HepG2 (cell line): ENCODE results near the gene ZFYVE21. TPM values are rescaled to one million over a fixed set of nuclear protein-coding genes. Genes with fewer than 3 reads are reported as not detected.

Source experiments
- ATAC-seq: fragments of 200-7000 bp; cut with Tn5 transposase; 3 replicates; pipeline ENCODE4 v1.9.1; 2020; ENCODE audit warnings: mild to moderate bottlenecking, moderate library complexity
- BruUV-seq: library from RNA; stranded (reverse); fragments of 400-500 nt; replicated peaks from 2 replicates; lab custom pipeline; 2021; lab: Mats Ljungman, UMichigan
- CTCF ChIA-PET: fragments of 300-600 bp; formaldehyde crosslinking; extraction: SDS; loops from one replicate; lab custom pipeline; 2021; ENCODE audit warnings: low total read pairs, inconsistent platforms, low intra/inter-chr PET ratio; lab: Yijun Ruan, JAX
- POLR2A ChIA-PET: fragments of 350-600 bp; sonication (Branson Sonifier 250); formaldehyde crosslinking; loops from one replicate; lab custom pipeline; 2020; ENCODE audit warnings: antibody characterized with exemption, inconsistent platforms; lab: Yijun Ruan, JAX
- DNase-seq: peaks from one replicate; pipeline ENCODE4 v3.0.0-alpha.2; 2015; ENCODE audit warnings: low spot score
- FAIRE-seq: peaks from 3 replicates; lab custom pipeline; 2011; peaks lifted over from hg19 to GRCh38; lab: Jason Lieb, UNC
- H2AFZ ChIP-seq: one replicate; pipeline ENCODE4 v1.6.1; 2011; ENCODE audit warnings: low read length, inconsistent platforms
- H3K27ac ChIP-seq: fragments of 300-600 bp; 3 replicates; pipeline ENCODE4 v1.8.0; 2011; ENCODE audit warnings: mixed run types, mild to moderate bottlenecking, mixed read lengths, low read length, inconsistent platforms; ENCODE audit not compliant: insufficient read depth; ENCODE audit errors: extremely low read length
- H3K27me3 ChIP-seq, 2 experiments: fragments of 200-600 bp in 1 of 2; 2 replicates in 1 of 2; 3 replicates in 1 of 2; pipeline versions ENCODE4 v1.6.0 to v1.8.0; 2011; ENCODE audit warnings: low read length in 2 of 2, mild to moderate bottlenecking in 2 of 2, moderate library complexity in 2 of 2, inconsistent platforms in 1 of 2; ENCODE audit not compliant: insufficient read depth in 2 of 2, control insufficient read depth in 1 of 2
- H3K36me3 ChIP-seq, 2 experiments: fragments of 200-600 bp in 1 of 2; replicated peaks in 1 of 2; 2 replicates in 1 of 2; 3 replicates in 1 of 2; pipeline versions ENCODE4 v1.5.1 to v1.8.0; 2011; ENCODE audit warnings: low read length in 2 of 2, inconsistent platforms in 1 of 2; ENCODE audit not compliant: insufficient read depth in 2 of 2, control insufficient read depth in 1 of 2
- H3K4me1 ChIP-seq: 2 replicates; pipeline ENCODE4 v1.5.1; 2012; ENCODE audit warnings: low read length, inconsistent platforms; ENCODE audit not compliant: insufficient read depth
- H3K4me2 ChIP-seq: 2 replicates; pipeline ENCODE4 v1.6.0; 2011; ENCODE audit warnings: low read depth, low read length, inconsistent platforms
- H3K4me3 ChIP-seq, 3 experiments: fragments of 200-600 bp in 1 of 3; sonication (generic), shearing (Covaris generic) in 1 of 3; replicated peaks in 1 of 3; 2 replicates each; pipeline ENCODE4 v1.5.1; 2011 to 2016; ENCODE audit warnings: low read length in 3 of 3, inconsistent platforms in 2 of 3, low read depth in 2 of 3, mild to moderate bottlenecking in 2 of 3, control low read depth in 1 of 3, mixed read lengths in 1 of 3; ENCODE audit not compliant: insufficient read depth in 1 of 3
- H3K79me2 ChIP-seq: one replicate; pipeline ENCODE4 v1.6.1; 2011; ENCODE audit warnings: low read length, inconsistent platforms; ENCODE audit not compliant: insufficient read depth
- H3K9ac ChIP-seq: 2 replicates; pipeline ENCODE4 v1.6.0; 2011; ENCODE audit warnings: mild to moderate bottlenecking, low read depth, low read length, inconsistent platforms; ENCODE audit not compliant: insufficient read depth
- H3K9me3 ChIP-seq: 2 replicates; pipeline ENCODE4 v1.5.1; 2012; ENCODE audit warnings: mild to moderate bottlenecking, low read length
- H4K20me1 ChIP-seq: 2 replicates; pipeline ENCODE4 v1.6.0; 2011; ENCODE audit warnings: inconsistent platforms, mild to moderate bottlenecking, low read length, moderate library complexity; ENCODE audit not compliant: insufficient read depth
- CENPBD1 ChIP-seq: sonication (generic); formaldehyde crosslinking; IDR thresholded peaks from 2 replicates; pipeline ENCODE4 v1.8.0; 2022; ENCODE audit warnings: missing genetic modification reagents, low read depth, mild to moderate bottlenecking, borderline replicate concordance
- KLF13 ChIP-seq: sonication (generic); formaldehyde crosslinking; IDR thresholded peaks from 2 replicates; pipeline ENCODE4 v1.4.0; 2020; ENCODE audit warnings: mild to moderate bottlenecking, missing genetic modification reagents
- MAX ChIP-seq: IDR thresholded peaks from 2 replicates; pipeline ENCODE4 v1.6.1; 2012; ENCODE audit warnings: inconsistent platforms
- NCOR1 ChIP-seq: fragments of 200-600 bp; sonication (generic); IDR thresholded peaks from 2 replicates; pipeline ENCODE4 v1.7.0; 2017; ENCODE audit warnings: antibody characterized with exemption, low read length, borderline replicate concordance
- SIN3B ChIP-seq: fragments of 150-350 bp; IDR thresholded peaks from 2 replicates; pipeline ENCODE4 v1.6.1; 2014; ENCODE audit warnings: low read length
- TCF7 ChIP-seq: sonication (generic); IDR thresholded peaks from 2 replicates; pipeline ENCODE4 v1.6.1; 2016; ENCODE audit warnings: antibody characterized with exemption, low read depth
- THRA ChIP-seq: sonication (generic); formaldehyde crosslinking; IDR thresholded peaks from 2 replicates; pipeline ENCODE4 v1.4.0; 2020; ENCODE audit warnings: missing genetic modification reagents, borderline replicate concordance
- ZBTB7B ChIP-seq: sonication (generic); formaldehyde crosslinking; IDR thresholded peaks from 2 replicates; pipeline ENCODE4 v1.4.0; 2020; ENCODE audit warnings: missing genetic modification reagents
- ZNF121 ChIP-seq: sonication (generic); formaldehyde crosslinking; IDR thresholded peaks from 2 replicates; pipeline ENCODE4 v1.5.0; 2020; ENCODE audit warnings: mild to moderate bottlenecking, missing genetic modification reagents
- ZNF446 ChIP-seq: sonication (generic); formaldehyde crosslinking; IDR thresholded peaks from 2 replicates; pipeline ENCODE4 v1.5.0; 2020; ENCODE audit warnings: mild to moderate bottlenecking, missing genetic modification reagents
- ZNF556 ChIP-seq: sonication (generic); formaldehyde crosslinking; IDR thresholded peaks from 2 replicates; pipeline ENCODE4 v1.4.0; 2020; ENCODE audit warnings: mild to moderate bottlenecking, missing genetic modification reagents, borderline replicate concordance
- ZNF775 ChIP-seq: sonication (generic); formaldehyde crosslinking; IDR thresholded peaks from 2 replicates; pipeline ENCODE4 v1.4.0; 2020; ENCODE audit warnings: missing genetic modification reagents, mild to moderate bottlenecking, moderate library complexity, borderline replicate concordance
- ZNF83 ChIP-seq: sonication (generic); formaldehyde crosslinking; IDR thresholded peaks from 2 replicates; pipeline ENCODE4 v1.4.0; 2020; ENCODE audit warnings: missing genetic modification reagents, mild to moderate bottlenecking, borderline replicate concordance
- ZZZ3 ChIP-seq: sonication (generic); formaldehyde crosslinking; IDR thresholded peaks from 2 replicates; pipeline ENCODE4 v1.4.0; 2020; ENCODE audit warnings: missing genetic modification reagents, mild to moderate bottlenecking, borderline replicate concordance
- WGBS: methylation state at CpG from one replicate; pipeline ENCODE4 v1.1.6; 2017; ENCODE audit warnings: low lambda C conversion rate; 5-methylcytosine and 5-hydroxymethylcytosine counted together
- in situ Hi-C: cut with HindIII; loops from 2 replicates; pipeline ENCODE4 v1.10.0; 2017; ENCODE audit warnings: low pct_unique_long_range_greater_than_20kb; ENCODE audit not compliant: extremely low pct_ligation_motif_present
- intact Hi-C: fragments of 100-400 bp; cut with micrococcal nuclease; formaldehyde crosslinking; loops from one replicate; pipeline ENCODE4 v1.10.0; 2022; ENCODE audit not compliant: unreplicated experiment
- polyA plus RNA-seq, 8 experiments: library from polyadenylated mRNA; depleted of rRNA in 3 of 8; stranded (reverse) in 7 of 8; unstranded in 1 of 8; fragments of >200 nt; fragmentation: Illumina TruSeq in 4 of 8; extraction: Trizol in 4 of 8; gene quantifications; 2 replicates each; pipeline versions ENCODE4 v1.2.1 to v1.2.3, GENCODE V29; 2011 to 2016; ENCODE audit warnings: low read depth in 4 of 8, missing spikeins in 1 of 8, mixed read lengths in 1 of 8; ENCODE audit not compliant: insufficient read depth in 1 of 8
- total RNA-seq, 5 experiments: library from RNA; depleted of rRNA; stranded (reverse); fragments of >200 nt; fragmentation: Illumina TruSeq; extraction: Trizol; gene quantifications; 2 replicates each; pipeline ENCODE4 v1.2.3, GENCODE V29; 2016; ENCODE audit warnings: low read depth in 1 of 5
- TF ChIP-seq, protein P1 (sequence below): sonication (generic); formaldehyde crosslinking; IDR thresholded peaks from 2 replicates; pipeline ENCODE4 v1.8.0; 2022; ENCODE audit warnings: low read depth, missing genetic modification reagents

The ZFYVE21 gene
- total and polyA plus RNA-seq, 2 of the 13 experiments (the other 11 are each of a cell fraction or from before 2014, with no cell fraction given), result 34.3 to 34.4 TPM

- Histone ChIP-seq H4K20me1 (no peaks in the 10 kb centered on the region), H3K36me3 (peaks cover 17 to 46% of the 10 kb centered on the region in 2 experiments), H2AFZ (no peak overlapping the region), H3K9me3 (no peaks in the 10 kb centered on the region), H3K79me2 (peaks cover 20% of the 10 kb centered on the region), H3K4me2 (no peak overlapping the region), H3K4me1 (no peaks in the 10 kb centered on the region), H3K27ac (no peak overlapping the region), H3K9ac (no peak overlapping the region), H3K27me3 (no peaks in the 10 kb centered on the region), H3K4me3 (no peak overlapping the region)
- no peak for ATAC-seq
- 96% methylated on average over 7 of the region's 19 CpGs for WGBS
- no peak for FAIRE-seq
- intact Hi-C loops, result no loop called here
- BruUV-seq, result no TSS peak
- DNase-seq, result no peak
- POLR2A ChIA-PET, result no interaction called here
- TF ChIP-seq ZNF83 (CRISPR knock-in tag), result no peak
- TF ChIP-seq ZZZ3 (CRISPR knock-in tag), result no peak
- TF ChIP-seq KLF13 (CRISPR knock-in tag), result no peak
- no peak for TF ChIP-seq ZBTB7B (CRISPR knock-in tag)
- no peak for TF ChIP-seq SIN3B
- CTCF ChIA-PET, result no interaction called here
- in situ Hi-C loops, result no loop called here
Measured at GRCh38 chr14:103728141-103728540, 12.5 kb downstream of the ZFYVE21 start.

GRCh38 chr14:103728721-103729120, 13.1 kb downstream of the ZFYVE21 start:
- Histone ChIP-seq H3K4me2 (no peak overlapping the region), H3K27me3 (no peaks in the 10 kb centered on the region), H4K20me1 (no peaks in the 10 kb centered on the region), H3K36me3 (peaks cover 19 to 51% of the 10 kb centered on the region in 2 experiments), H3K4me1 (no peaks in the 10 kb centered on the region), H2AFZ (no peak overlapping the region), H3K79me2 (peaks cover 18% of the 10 kb centered on the region), H3K9ac (no peak overlapping the region), H3K4me3 (no peak overlapping the region), H3K9me3 (no peaks in the 10 kb centered on the region), H3K27ac (no peak overlapping the region)
- ChIA-PET CTCF (no interaction called here), POLR2A (no interaction called here)
- in situ Hi-C loops (no loop called here), intact Hi-C loops (no loop called here)
- 99% methylated on average over 12 of the region's 12 CpGs for WGBS
- DNase-seq (no peak), ATAC-seq (no peak), FAIRE-seq (no peak)
- BruUV-seq, result no TSS peak
- TF ChIP-seq, protein P1, sequence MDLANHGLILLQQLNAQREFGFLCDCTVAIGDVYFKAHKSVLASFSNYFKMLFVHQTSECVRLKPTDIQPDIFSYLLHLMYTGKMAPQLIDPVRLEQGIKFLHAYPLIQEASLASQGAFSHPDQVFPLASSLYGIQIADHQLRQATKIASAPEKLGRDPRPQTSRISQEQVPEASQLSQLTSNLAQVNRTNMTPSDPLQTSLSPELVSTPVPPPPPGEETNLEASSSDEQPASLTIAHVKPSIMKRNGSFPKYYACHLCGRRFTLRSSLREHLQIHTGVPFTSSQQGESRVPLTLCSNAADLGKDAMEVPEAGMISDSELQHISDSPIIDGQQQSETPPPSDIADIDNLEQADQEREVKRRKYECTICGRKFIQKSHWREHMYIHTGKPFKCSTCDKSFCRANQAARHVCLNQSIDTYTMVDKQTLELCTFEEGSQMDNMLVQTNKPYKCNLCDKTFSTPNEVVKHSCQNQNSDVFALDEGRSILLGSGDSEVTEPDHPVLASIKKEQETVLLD (CRISPR knock-in tag), result no peak
- no peak for TF ChIP-seq ZNF556 (CRISPR knock-in tag)
- TF ChIP-seq ZNF775 (CRISPR knock-in tag), result no peak
- no peak for TF ChIP-seq ZNF446 (CRISPR knock-in tag)
- TF ChIP-seq MAX, result no peak
- no peak for TF ChIP-seq TCF7
- TF ChIP-seq ZNF121 (CRISPR knock-in tag), result no peak
- TF ChIP-seq THRA (CRISPR knock-in tag), result no peak
- no peak for TF ChIP-seq CENPBD1 (CRISPR knock-in tag)
- TF ChIP-seq NCOR1, result no peak
